GM06990 (cell line): ENCODE results near the gene HLCS.

Source experiments
- DNase-seq: peaks from one replicate; pipeline ENCODE4 v3.0.0-alpha.2; 2011; ENCODE audit not compliant: insufficient read length; ENCODE audit errors: extremely low read depth
- H3K27me3 ChIP-seq: replicated peaks from 2 replicates; pipeline ENCODE4 v1.6.0; 2011; ENCODE audit warnings: low read length; ENCODE audit not compliant: control insufficient read depth, insufficient read depth
- H3K36me3 ChIP-seq: 2 replicates; pipeline ENCODE4 v1.5.1; 2011; ENCODE audit warnings: low read length; ENCODE audit not compliant: control insufficient read depth, insufficient read depth
- H3K4me3 ChIP-seq: replicated peaks from 2 replicates; pipeline ENCODE4 v1.5.1; 2011; ENCODE audit warnings: low read depth, mild to moderate bottlenecking, control low read depth, low read length
- CTCF ChIP-seq: IDR thresholded peaks from 2 replicates; pipeline ENCODE4 v1.5.1; 2011; ENCODE audit warnings: low read length, control low read depth, mild to moderate bottlenecking, inconsistent platforms; ENCODE audit not compliant: insufficient read depth, poor library complexity, severe bottlenecking

HLCS gene

GRCh38 chr21:36828891-36829515, 137.5 kb downstream of the HLCS start:
- Histone ChIP-seq H3K4me3 (no peak overlapping the region), H3K36me3 (no peaks in the 10 kb centered on the region), H3K27me3 (no peaks in the 10 kb centered on the region)
- DNase-seq = no peak
- TF ChIP-seq CTCF = no peak

GRCh38 chr21:36828208-36828607, 138.3 kb downstream of the HLCS start:
- Histone ChIP-seq H3K4me3 (no peak overlapping the region), H3K27me3 (no peaks in the 10 kb centered on the region), H3K36me3 (no peaks in the 10 kb centered on the region)
- no peak for DNase-seq
- no peak for TF ChIP-seq CTCF

GRCh38 chr21:36825658-36826057, 140.8 kb downstream of the HLCS start:
- no peak for DNase-seq

GRCh38 chr21:36821032-36821299, 145.5 kb downstream of the HLCS start:
- DNase-seq = no peak
- Histone ChIP-seq H3K36me3 (no peaks in the 10 kb centered on the region), H3K27me3 (no peaks in the 10 kb centered on the region), H3K4me3 (no peak overlapping the region)
- TF ChIP-seq CTCF = no peak

More at GRCh38 chr21:36825658-36826057, 140.8 kb downstream of the HLCS start:
- Histone ChIP-seq H3K36me3 (no peaks in the 10 kb centered on the region), H3K27me3 (no peaks in the 10 kb centered on the region), H3K4me3 (no peak overlapping the region)
- no peak for TF ChIP-seq CTCF

- DNase-seq = no peak
- Histone ChIP-seq H3K4me3 (no peak overlapping the region), H3K27me3 (no peaks in the 10 kb centered on the region), H3K36me3 (no peaks in the 10 kb centered on the region)
- TF ChIP-seq CTCF = no peak
Observed at GRCh38 chr21:36820176-36821031, 146.1 kb downstream of the HLCS start.
